Forelimb muscle (tissue), 1 donor: ENCODE results near the gene NFAM1. TPM values are rescaled to one million over a fixed set of nuclear protein-coding genes. Genes with fewer than 3 reads are reported as not detected.

Experiments
- DNase-seq: peaks from one replicate; pipeline ENCODE4 v3.0.0-alpha.2; 2013; ENCODE audit warnings: low read depth
- polyA plus RNA-seq: library from polyadenylated mRNA; unstranded; fragments of 120-200 nt; gene quantifications from one replicate; pipeline ENCODE4 v1.2.1, GENCODE V29; 2013; ENCODE audit not compliant: insufficient read length

Gene NFAM1, protein sequence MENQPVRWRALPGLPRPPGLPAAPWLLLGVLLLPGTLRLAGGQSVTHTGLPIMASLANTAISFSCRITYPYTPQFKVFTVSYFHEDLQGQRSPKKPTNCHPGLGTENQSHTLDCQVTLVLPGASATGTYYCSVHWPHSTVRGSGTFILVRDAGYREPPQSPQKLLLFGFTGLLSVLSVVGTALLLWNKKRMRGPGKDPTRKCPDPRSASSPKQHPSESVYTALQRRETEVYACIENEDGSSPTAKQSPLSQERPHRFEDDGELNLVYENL
- polyA plus RNA-seq = 0.56 TPM

DNA sequence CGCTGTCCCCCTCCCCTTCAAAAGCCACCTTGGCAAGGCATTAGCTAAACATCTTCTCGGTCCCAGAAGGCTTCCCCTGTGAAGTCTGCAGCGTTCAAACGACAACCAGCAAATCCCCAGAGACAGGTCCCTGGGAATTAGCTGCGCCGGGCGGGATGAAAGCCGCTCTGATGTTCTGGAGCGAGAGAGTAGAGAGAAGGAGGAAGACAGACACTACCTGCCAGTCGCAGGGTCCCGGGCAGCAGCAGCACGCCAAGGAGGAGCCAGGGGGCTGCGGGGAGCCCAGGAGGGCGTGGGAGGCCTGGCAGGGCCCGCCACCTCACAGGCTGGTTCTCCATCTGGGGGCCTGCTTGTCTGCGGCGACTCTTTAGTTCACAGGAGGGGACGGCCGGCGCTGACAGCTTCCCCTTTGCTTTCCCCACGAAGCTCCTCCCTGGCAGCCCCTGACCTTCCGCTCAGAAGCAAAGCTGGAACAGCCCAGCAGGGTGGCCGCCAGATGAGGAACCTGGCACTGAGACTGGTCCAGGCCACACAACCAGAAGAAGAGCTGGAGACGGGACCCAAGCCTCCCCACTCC, at the start of gene NFAM1:
NFAM1 (minus strand) TSS at position 384 of the 577 bp plus-strand sequence; CDS start at position 338, 46 bp downstream.
- no peak for DNase-seq

DNA sequence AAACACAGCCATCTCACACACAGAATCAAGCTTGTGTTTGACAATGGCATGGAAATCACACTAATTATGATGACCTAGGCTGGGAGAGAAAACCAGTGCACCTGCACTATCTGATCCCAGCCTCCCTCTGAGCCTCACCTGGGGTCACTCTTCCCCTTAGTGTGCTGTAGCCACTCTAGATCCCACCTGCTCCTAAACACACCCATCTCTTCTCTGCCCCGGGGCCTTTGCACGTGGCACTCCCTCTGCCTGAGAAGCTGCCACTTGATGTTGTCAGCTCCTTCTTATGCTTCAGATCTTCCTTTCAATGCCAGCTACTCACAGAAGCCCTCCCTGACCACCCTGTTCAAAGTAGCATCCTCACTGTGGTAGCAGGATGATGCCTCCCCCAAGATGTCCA, 42.9 kb upstream of the NFAM1 start:
- DNase-seq = no peak

DNA sequence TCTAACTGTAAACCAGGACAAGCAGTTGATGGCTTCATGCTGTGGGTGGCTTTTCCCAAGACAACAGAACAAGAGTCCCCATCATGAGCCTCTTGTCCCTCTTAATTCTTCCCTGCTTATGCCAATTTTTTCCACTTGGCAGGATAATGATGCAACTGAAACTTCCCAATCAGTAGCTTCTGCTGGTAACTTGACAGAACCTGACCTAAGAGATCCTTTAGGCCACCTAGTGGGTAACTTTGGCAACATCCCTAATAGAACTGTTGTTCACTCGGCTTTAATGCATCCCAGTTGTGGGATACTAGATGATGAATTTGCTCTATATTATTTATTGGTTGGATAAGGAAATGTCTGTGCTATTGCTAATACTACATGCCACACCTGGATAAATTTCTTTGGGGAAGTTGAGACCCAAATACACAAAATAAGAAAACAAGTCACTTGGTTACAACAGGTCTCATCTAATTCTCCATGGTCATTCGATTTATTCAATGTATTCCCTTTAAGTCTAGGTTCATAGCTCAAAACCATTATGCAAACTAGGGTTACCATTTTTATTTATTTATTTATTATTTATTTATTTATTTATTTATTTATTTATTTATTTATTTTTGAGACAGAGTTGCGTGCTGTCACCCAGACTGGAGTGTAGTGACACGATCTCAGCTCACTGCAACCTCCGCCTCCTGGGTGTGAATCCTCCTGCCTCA, 41.4 kb upstream of the NFAM1 start:
- DNase-seq = no peak

DNA sequence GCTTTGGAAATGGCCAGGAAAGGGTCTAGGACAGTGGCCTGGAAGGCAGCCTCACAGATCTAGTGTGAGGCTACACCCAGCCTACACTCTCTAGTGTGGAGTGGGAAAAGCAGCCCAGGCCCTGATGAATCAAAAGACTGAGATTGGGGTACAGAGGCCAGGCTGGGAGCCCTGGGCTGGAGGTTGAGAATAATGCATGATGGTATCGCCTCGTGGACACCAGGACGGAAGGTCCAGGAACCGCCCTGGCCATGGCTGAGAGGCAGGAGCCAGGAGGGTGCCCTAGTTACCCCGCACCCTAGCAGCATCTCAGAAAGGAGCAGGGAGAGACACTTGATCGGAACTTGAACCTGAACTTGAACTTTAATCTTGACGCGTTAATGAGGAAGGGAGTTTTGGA, 40.5 kb upstream of the NFAM1 start:
- no peak for DNase-seq

DNA sequence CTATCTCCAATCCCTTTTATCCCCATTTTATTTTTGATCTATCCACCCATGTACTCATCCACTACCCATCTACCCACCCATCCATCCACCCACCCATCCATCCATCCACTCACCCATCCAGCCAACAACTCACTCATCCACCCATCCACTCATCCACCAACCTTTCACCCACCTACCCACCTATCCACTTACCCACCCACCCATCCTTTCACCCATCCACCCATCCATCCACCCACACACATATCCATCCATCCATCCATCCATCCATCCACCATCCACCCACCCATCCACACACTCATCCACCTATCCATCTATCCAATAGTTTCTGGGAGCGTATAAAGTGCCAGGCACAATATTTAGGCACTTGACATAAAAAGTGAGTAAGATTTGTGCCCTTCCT, 39.2 kb upstream of the NFAM1 start:
- DNase-seq = no peak

DNA sequence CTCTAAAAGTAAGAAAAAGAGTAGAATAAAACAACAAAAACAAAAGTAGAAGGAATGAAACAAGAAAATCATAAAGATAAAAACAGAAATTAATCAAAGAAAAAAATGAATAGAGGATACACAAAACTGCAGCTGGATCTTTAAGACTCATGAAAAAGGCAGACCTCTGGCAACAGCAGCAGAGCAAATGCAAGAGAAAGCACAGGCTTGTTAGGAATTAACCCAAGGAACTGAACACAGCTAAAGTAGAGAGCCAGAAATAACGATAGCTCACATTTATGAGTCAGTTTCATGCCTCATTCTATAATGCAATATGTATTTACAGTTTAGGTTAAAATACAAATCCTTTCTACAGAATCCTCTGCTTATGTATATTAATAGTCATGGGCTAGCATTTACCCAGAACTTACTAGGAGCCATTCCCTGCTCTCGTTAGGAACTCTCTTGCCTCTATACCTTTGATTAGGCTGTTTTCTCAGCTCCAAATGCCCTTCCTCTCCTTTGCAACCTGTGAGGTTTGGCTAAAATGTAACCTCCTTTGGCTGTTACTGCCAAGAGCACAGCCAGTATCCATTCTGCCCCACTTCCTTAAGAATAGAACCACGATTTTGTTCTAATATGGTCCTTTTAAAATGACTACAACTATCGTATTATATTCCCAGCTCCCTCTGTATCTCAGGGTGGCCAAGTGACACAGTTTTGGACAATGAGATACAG, 38.3 kb upstream of the NFAM1 start:
- DNase-seq = no peak

DNA sequence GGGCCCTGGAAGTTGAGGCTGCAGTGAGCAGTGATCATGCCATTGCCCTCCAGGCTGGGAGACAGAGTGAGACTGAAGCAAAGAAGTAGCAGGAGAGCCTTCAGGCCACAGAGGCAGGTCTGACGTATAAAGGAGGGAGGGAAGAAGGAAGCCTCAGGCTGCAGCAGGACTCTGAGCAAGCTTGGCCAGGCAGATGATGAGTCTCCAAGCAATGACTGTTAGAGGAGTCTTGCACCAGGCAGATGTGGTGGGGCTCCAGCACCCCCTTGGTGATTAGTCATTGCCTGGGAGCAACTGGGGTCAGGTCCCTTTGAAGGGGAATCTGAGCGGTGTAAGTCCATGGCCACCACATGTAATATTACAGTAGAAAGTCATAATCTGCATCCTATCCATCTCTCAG, 36.6 kb upstream of the NFAM1 start:
- no peak for DNase-seq

DNA sequence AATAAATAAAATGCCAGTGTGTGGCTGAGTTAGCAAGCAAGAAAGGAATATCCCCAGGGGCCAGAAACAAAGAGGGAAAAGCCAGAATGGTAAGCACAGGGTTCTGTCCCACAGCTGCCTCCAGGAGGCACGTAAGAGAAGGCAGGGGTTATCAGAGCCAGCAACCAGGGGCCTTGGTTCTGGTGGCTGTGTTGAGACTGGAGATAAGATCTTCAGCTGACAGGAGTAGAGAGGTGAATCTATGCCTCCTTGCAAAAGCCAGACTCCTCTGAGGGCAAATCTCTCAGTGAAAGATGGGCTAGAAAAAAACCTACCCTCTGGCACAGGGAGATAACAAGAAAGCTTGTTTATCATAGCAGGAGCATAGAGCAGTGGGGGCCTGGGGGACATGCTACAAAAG, 29.8 kb upstream of the NFAM1 start:
- DNase-seq = no peak

DNA sequence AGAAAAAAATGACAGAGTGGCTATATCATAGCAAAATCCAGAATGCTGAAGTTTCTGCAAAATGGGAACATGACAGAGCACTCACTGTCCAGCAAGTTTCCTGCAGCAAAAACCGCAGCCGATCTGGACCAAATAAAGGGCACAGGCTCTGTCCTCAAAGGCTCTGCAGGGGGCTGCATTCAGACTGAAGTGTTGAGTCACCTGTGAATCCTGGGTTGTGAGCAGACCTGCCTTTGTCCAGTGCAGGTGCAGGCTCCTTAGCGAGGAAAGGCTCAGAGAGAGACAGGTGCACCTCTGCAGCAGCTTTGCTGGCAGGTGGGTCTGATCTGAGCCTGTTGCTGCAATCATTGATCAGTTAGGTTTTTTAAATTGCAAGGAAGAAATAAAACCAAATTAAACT, 29.3 kb upstream of the NFAM1 start:
- no peak for DNase-seq

DNA sequence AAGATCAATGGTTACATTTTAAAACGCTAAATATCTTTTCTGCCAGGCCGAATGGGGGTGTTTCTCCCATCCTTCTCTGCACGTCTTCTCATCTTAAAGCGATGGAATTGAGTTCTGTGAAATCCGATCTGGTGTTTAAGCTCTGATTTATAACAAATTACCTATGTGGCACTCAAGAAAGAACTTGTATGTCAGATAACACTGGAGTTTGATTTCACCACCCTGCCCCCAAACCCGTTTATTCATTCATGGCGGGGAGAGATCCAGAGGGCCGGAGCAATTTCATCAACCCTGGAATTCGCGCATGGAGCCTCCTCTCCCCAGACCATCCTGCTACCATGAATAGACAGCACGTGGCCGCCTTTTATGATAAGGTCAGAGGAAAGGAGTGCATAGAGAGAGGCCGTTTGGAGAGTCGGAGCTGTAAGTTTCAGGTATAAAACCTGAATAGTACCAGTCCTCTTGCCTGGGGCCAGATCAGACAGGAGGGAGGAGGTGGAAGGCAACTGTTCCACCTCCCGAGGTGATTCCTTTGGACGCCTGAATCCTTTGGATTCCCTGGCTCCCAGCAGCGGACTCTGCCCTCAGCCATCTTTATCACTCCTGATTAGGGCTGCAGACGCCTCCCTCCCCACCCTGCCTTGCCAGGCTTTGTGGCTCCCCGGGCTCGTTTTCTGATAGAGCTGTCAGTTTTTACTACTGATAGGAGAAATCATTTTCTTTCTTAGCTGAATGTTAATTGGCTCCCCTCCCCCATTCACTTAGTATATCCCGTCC, 27.3 kb upstream of the NFAM1 start:
- no peak for DNase-seq

DNA sequence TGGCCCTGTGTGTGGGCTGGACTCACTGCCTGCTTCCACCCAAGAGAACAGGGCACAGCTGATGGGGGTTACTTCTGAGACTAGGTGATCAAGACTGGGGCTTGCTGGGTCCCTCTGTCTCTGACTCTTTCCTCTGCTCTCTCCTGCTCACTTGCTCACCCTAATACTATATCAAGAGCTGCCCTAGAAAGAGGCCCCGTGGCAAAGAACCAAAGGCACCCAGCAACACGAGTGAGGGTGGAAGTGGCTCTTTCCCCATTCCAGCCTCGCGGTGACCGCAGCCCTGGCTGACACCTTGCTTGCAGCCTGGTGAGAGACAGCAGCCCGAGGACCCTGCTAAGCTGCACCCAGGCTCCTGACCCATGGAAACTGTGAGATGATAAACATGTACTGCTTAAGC, 20.7 kb upstream of the NFAM1 start:
- no peak for DNase-seq

DNA sequence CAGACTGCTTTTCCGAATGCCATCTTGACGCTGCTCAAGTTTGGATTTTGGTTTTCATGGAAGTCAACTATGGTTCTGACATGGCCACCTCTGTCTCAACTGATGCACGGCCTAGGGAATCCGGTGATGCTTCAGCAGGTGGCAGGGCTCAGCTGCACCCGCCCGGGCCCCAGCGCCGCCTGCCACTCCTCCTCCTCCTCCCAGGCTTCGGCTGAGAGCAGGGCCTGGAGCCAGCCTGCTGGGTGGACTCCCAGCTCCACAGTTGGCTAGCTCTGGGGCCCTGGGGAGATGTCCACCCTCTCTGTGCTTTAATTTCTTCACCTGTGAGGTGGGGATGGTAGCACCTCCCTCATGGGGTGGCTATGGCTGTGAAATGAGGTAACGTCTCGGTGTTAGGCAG, 20.3 kb upstream of the NFAM1 start:
- DNase-seq = no peak

DNA sequence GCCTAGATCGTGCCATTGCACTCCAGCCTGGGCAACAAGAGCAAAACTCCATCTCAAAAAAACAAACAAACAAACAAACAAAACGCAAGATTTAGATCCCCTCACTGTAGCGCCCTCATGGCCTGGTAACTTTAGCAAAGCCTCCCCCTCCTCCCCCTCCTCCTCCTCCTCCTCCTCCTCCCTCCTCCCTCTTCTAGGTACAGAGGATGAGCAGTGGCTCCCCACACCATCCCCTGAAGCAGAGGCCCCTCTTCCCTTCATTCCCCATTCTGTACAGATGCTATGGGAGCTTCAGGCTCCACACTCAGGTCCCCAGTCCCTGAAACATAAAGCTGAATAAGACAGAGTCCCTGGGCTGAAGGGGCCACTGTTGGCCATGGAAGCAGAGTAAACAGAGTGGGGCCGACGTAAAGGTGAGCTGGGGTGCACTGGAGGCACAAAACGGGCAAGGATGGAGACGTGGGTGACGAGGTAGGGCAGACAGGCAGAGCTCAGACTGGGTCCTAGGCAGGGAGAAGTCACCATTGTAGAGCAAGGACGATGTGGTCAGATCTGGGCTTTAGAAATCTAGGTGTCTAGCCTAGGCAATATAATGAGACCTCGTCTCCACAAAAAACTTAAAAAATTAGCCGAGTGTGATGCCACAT, 19.4 kb upstream of the NFAM1 start:
- DNase-seq = no peak

DNA sequence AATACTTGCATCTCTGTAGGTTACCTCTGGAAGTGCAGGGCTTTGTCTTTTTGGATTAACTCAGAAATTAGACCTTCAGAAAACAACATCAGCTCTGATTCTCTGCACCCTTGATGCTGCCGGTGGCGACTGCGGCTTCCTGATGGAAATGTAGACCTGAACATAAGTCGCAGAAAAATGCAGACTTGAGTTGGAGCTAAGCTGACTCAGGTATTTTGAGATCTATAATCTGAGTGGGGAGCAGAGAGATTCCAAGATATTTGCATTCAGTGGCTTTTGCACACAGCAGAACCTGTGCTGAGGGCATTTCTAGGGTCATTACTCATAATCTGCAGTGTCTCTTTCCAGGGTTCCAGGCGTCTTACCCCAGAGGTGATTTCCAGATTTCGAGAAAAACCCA, 18.7 kb upstream of the NFAM1 start:
- no peak for DNase-seq

DNA sequence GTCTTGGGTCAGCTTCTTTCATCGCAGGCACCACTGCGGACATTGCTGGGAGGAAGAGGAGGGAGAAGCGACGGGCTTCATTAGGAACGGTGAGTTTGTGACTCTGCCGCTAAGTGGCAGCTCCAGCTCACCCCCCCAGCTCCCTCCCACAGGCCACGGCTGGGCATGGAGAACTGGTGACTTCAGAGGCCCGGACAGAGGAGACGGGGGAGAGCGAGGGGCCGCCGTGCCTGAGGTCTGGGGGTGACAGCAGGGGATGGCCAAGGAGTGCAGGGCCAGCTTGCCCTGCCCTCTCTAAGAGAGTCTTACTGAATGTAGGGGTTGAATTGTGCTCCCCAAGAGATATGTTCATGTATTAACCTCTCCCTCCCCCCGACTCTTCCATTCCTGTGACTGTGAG, 13.9 kb upstream of the NFAM1 start:
- no peak for DNase-seq

DNA sequence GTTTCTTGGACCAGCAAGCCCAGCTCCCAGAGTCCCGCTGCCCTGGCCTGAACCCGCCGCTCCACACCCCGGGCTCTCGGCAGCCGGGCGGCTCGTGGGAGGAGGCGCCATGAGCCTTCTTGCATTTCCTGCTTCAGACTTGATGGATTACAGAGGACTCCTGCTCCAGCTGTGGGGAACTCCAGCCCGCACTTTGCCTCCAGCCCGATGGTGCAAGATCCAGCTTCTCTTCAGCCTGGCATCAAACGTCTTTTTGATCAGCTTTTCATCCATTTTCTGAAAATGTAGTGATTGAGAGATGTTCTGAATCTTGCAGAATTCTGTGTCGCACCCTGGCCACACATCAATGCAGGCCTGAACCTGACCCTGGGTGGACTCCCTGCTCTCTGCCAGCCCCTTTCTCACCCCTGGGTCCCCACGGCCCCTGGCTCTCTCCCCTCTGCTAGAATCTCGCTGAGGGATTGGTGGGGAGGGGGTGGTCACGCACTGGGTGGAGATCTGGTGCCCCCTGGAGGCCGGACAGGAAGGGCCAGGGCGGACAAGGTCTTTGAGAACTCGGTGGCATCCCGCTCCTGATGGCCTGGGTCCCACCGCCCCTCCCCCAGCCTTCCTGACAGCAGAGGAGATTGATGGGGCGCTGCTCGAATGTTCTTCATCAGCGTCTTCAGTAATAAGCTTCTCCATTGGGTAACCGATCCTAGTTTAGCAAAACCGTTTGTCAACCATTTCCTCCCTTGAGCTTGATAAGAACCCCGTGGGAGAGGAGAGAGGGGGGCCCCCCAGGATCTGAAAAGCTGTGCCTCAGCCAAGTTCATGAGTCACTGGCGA, 12.1 kb upstream of the NFAM1 start:
- DNase-seq = peak; percentile 46

DNA sequence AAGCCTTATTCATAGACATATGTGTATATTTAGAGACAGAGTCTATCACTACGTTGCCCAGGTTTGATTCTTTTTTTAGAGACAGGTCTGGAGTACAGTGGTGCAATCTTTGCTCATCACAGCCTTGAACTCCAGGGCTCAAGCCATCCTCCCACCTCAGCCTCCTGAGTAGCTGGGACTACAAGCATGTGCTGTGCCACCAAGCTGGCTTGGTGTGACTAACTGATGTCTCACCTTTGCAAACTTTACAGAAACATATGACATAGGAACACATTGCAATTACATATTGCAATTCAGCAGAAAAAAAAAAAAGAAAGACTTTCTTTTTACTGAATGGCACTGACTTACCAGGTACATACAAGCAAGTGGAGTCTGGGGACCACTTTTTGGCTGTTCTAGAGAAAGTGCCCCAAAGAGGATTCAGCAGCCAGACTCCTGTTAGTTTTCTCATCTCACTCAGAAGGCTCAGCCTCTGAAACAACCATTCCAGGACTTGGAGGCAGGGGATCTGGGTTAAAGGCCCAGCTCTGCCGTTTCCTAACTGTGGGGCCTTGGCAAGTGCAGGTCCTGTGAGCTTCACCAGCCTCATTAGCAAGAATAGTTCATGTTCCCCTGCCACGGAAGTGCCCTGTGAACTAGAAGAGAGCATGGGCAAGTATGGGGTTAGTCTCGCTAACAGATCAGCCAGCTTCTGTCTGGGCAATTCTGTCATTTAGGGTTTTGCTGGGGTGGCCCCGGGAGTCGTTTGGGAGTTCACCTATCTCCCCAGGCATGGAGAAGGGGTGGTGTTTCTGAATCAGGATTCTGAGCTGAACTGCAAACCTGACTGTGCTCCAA, 11.3 kb upstream of the NFAM1 start:
- DNase-seq = no peak

DNA sequence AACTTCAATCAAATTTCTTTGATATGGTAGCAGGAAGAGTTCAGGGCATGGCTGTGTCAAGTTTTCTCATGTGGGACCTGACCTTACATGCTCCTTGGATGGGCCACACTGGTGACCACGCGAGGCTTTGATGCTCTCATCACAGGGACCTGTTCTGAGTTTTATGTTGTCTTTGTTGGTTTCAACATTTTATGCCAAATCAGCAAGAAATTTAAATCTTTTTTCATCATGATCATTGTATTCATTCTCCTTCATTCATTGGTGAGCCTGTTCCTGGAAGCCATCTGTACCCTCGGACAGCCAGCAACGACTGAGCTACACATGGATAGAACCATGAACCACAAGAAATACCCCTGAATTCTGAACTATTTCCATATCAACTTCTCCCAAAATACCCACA, 10.5 kb upstream of the NFAM1 start:
- no peak for DNase-seq

DNA sequence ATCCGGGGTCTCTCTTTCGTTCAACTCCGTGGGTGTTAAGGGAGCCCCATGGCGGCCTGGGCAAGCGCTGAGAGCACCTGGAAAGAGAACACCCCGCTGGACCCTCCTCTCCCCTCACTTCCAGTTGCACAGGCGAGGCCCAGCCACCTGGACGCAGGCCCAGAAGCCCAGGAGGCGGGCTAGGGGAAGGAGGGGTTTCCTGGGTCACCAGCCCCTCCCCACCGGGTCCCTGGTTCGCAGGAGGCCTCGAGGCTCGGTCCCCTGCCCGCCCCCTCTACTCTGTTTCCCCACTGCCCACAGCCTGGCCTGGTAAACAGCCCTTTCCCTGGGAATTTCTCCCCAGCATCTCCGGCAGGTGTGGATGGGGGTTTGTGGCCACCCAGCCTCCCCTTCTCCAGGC, 8.5 kb upstream of the NFAM1 start:
- DNase-seq = no peak
